Raji (cell line): Measurements from ENCODE around the gene ATOSA.

Experiments
- POLR2A ChIP-seq: IDR thresholded peaks from 2 replicates; pipeline ENCODE4 v1.6.1; 2011; ENCODE audit warnings: low read depth, low read length, control low read depth; ENCODE audit not compliant: insufficient read depth

Gene ATOSA

GRCh38 chr15:52699457-52699856, 20.3 kb upstream of the ATOSA start:
- no peak for TF ChIP-seq POLR2A

DNA sequence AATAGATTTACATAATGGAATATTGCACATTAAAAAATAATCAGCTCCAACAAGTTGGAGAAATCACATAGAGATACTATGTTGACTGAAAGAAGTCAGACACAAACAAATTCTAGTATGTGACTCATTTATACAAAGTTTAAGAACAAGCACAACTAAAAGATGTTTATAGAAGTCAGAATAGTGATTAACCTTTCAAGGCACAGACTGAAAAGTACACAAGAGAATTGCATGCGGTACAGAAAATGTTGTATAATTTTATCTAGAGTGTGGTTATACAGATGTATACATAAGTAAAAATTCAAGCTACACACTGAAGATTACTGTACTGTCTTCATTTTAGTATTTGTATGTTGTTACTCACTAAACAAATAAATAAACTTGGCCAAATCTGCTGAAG, 19.3 kb upstream of the ATOSA start:
- TF ChIP-seq POLR2A, result no peak

DNA sequence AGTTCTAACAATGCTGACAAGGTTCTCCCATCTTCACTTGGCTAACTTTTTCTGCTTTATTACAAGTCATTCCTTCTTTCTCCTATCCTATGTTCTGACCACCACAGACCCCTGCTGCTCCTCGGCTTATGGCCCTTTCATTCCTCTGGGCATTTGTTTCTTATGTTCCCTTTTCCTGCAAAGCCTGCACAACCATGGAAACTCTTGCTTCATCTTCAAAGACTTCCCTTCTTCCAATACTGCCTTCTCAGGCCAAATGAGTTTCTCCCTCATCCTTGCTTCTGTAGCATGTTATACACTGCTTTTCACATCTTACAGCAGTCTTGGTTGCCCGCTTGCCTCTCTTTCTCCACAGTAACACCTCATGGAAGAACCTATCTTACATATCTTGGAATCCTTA, 17.9 kb upstream of the ATOSA start:
- no peak for TF ChIP-seq POLR2A

DNA sequence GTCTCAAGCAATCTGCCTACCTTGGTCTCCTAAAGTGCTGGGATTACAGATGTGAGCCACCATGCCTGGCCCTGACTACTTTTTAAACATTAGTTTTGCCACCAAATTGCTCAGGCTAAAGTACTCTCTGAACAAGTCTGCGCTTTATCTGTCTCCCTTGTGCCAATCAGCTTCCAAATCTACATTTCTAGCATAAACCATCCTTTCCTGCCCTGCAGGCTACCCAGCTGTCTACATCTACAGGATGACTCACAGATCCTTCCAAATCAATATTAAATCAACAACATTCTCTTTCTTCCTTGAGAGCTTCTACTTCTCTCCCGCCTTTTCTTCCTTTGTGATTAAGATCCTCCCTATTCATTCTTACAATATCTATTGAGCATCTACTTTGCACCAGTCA, 16.0 kb upstream of the ATOSA start:
- TF ChIP-seq POLR2A, result no peak

DNA sequence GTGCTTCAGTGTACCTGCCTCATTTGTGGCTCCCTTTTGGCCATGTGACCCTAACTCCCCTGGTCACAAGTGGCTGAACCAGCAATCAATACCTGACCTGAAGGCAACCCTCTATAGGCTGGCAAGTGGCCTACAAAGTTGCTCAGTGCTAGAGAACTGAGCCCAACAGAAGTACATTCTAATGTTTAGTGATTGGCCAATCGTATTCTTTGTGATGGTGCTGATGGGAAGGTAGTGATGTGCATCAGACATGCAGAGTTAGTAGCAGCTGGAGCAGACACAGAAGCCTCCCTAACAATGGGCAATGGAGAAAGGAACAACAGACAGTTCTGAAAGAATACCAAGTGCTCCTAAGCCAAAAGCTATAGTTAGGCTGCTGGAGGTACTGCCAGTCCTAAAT, 10.4 kb upstream of the ATOSA start:
- no peak for TF ChIP-seq POLR2A

DNA sequence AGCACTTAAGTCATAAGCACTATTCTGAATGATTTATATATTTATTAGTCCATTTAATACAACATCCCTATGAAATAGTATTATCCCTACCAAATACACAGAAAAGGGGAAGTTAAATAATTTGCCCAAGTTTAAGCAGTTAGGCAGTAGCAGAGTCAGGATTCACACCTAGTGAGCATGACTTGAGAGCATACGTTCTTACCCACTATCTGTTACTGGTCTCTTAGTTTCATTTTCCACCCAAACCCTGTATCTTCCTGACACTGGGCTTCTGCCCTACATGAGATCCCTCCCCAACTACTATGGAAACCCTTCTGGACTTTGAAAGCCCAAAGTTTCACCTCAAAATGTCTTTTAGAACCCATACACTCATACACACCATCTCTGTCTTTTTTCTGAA, 4.4 kb upstream of the ATOSA start:
- TF ChIP-seq POLR2A, result peak; percentile 37; the same call in 1 of the 2 replicates

DNA sequence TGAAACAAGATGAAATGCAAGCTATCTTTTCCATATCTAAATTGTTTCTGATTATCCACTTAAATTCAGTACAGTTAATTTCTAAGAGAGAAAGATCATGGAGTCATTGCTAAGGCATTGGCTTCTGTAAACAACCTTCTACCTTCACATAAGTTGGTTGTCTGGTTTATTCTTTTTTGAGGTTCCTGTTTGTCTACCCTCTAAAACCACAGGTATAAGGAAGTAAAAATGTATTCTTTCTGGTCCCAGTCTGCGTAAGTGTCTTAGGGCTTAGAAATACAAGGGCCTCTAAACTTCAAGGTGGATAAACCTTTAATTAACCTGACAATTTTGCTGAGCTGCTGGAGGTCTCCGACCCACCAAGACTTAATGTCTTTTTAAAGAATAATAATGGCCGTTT, 3.6 kb upstream of the ATOSA start:
- TF ChIP-seq POLR2A, result no peak

DNA sequence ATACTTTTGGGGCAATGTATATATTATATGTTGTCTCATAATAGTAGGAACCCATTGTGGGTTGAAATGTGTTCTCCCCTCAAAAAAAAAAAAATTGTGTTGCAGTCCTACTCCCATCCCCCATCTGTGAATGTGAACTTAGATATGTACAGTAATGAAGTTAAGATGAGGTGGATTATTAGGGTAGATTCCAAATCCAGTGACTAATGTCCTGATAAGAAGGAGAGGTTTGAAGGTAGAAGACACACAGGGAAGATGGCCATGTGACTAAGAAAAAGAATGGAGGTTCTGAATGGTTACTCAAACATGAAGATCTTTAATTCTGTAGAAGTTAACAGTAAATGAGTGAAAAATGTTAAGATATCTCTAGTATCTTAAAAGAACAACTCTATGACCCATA, 3.0 kb upstream of the ATOSA start:
- no peak for TF ChIP-seq POLR2A

- TF ChIP-seq POLR2A, result 0 out of 2 replicates have a peak, but pooled peaks have one; percentile 17
Measured at GRCh38 chr15:52681441-52681840, 2.3 kb upstream of the ATOSA start.

DNA sequence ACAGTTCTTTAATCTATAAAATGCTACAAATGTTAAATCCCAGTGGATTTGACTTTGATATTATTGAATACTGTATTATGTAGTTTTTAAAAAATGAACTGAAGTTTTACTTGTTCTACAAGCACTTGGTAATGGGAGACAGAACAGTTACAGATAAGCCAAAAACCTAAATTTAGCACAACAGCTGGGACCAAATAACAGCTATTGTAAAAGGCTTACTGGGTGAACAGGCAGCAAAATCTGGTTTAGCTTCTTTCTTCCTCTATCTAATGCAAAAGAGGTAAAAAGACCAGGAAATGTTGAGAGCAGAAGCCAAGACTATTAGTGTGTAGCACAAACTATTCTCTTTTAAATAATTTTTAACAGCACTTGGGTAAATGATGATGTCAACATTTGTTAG, 1.6 kb upstream of the ATOSA start:
- no peak for TF ChIP-seq POLR2A

DNA sequence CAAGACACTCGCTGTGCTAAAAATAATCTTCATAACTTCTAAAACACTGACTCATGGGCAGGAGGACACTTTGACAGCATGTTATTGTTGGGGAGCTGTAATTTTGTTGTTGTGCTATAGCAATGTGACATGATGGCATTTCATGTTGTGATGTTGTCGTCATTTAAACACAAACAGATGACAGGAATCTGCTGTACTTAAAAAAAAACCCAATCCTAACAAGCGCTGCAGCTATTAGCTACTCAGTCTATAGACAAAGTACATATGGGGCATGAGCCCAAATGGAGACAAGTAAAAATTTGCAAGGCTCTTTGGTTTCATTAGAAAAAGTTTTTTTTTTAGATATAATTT, 828 bp upstream of the ATOSA start:
- TF ChIP-seq POLR2A, result no peak

DNA sequence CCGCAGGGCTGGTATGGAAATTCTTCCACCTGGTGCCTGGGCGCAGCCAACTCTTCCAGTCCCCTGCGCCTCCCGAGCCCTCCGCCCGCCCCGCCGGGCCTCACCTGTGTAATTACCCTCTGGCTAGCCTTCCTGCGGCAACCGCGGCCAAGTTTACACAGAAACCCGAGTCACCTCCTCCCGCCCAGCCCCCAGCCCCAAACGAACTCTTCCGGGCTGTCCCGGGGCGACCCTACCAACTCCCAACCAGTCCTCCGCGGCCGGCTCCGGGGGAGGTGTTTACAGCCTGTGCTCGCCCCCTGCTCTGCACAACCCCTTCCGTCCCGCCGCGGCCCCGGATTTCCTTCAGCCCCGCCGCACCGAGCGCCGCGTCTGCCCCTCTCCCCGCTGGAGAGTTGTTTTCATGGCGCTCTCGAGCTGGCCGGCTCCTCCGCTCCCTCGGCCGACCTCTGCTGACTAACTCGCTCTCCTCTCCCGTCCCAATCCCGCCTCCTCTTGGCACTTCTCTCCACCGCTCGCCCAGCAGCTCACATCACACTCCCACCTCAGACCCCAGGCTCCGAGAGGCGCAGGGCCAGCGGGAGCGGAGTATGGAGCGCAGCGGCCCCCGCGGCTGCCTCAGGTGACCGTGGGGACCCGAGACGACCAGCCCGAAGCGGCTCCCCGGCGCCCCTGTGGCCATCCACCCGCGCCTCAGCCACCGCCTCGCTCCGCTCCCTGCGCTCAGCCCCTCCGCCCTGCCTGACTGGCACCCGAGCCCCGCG, 538 bp downstream of the ATOSA start:
- peak; percentile 3; the same call in 1 of the 2 replicates for TF ChIP-seq POLR2A

GRCh38 chr15:52677593-52678467, 1.4 kb downstream of the ATOSA start:
- 0 out of 2 replicates have a peak, but pooled peaks have one; percentile 21 for TF ChIP-seq POLR2A

- no peak for TF ChIP-seq POLR2A
Measured at GRCh38 chr15:52674831-52675230, 4.4 kb downstream of the ATOSA start.

DNA sequence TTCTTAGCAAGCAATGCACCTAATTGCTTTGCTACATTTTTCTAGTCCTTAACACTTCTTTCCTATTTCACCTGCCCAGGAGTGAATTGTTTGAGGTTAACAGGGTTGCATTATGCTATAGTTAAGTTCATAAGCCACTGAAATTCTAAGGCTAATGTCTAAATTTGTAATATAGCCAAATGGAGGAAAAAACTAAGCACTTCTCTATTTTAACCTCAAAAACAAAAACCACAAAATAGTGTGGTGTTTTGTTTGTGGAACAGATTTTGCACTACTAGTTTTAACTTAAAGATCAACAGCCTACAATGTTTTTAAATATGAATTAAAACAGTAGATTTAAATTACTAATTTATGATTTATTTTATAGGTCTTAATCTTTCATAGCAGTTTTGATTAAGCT, 5.5 kb downstream of the ATOSA start:
- no peak for TF ChIP-seq POLR2A

GRCh38 chr15:52673312-52673711, 5.9 kb downstream of the ATOSA start:
- TF ChIP-seq POLR2A, result no peak

- TF ChIP-seq POLR2A, result no peak
Measured at GRCh38 chr15:52672661-52673060, 6.5 kb downstream of the ATOSA start.

DNA sequence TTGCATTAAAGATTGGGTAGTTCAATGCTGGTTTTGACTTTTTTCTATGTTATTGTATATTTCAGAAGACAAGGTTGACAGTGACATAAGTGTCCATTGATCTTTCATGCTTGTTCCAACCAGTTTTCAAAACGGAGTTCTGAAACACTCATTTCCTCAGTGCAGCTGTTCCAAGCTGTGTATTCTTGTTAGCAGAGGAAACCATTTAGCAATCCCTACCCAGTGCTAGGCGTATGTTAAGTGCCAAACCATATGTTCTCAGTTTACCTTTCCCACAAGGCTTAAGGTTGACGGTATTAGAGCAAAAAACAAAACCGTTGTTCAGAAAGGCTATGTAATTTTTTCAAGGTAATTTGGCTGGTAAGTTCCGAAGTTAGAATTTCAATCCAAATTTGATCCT, 9.1 kb downstream of the ATOSA start:
- TF ChIP-seq POLR2A, result no peak
